Stimulated activated CD8-positive, alpha-beta memory T cell treated with anti-CD3 and anti-CD28 coated beads, Interleukin-12 subunit alpha, Interleukin-12 subunit beta, amount 100 ng/mL, for 24 hours (primary cell): ENCODE data around the gene ERC1.
"Not testable (repeated sequence)": the region's sequence is repeated elsewhere in the genome, so short reads cannot be mapped to it uniquely, and the experiment has no call there.

Experiments
- DNase-seq: peaks from one replicate; pipeline ENCODE4 v3.0.0-alpha.2; 2020; ENCODE audit errors: extremely low read depth

The ERC1 gene

GRCh38 chr12:1185460-1186182 lies 194.6 kb downstream of the ERC1 start:
- DNase-seq, result no peak

GRCh38 chr12:1186298-1186697 lies 195.3 kb downstream of the ERC1 start:
- DNase-seq, result no peak

GRCh38 chr12:1188016-1188415 lies 197.0 kb downstream of the ERC1 start:
- no peak for DNase-seq

GRCh38 chr12:1189163-1189562 lies 198.1 kb downstream of the ERC1 start:
- DNase-seq, result no peak

GRCh38 chr12:1195513-1195912 lies 204.5 kb downstream of the ERC1 start:
- DNase-seq, result no peak

GRCh38 chr12:1197264-1198018 lies 206.4 kb downstream of the ERC1 start:
- no peak for DNase-seq

- DNase-seq, result not testable (repeated sequence)
These were observed 207.8 kb downstream of the ERC1 start for GRCh38 chr12:1198854-1199253.

GRCh38 chr12:1199700-1200099 lies 208.7 kb downstream of the ERC1 start:
- DNase-seq, result no peak

GRCh38 chr12:1201030-1201429 lies 210.0 kb downstream of the ERC1 start:
- DNase-seq, result no peak

- DNase-seq, result no peak
These were observed 210.9 kb downstream of the ERC1 start for GRCh38 chr12:1201886-1202285.

GRCh38 chr12:1203735-1204019 lies 212.7 kb downstream of the ERC1 start:
- DNase-seq, result no peak

GRCh38 chr12:1204581-1205121 lies 213.6 kb downstream of the ERC1 start:
- no peak for DNase-seq

GRCh38 chr12:1205512-1206060 lies 214.6 kb downstream of the ERC1 start:
- DNase-seq, result no peak

- DNase-seq, result no peak
These were observed 215.2 kb downstream of the ERC1 start for GRCh38 chr12:1206118-1206734.

GRCh38 chr12:1207276-1207675 lies 216.3 kb downstream of the ERC1 start:
- no peak for DNase-seq

GRCh38 chr12:1208719-1209118 lies 217.7 kb downstream of the ERC1 start:
- DNase-seq, result not testable (repeated sequence)

- no peak for DNase-seq
These were observed 221.5 kb downstream of the ERC1 start for GRCh38 chr12:1212526-1212925.

GRCh38 chr12:1213205-1213604 lies 222.2 kb downstream of the ERC1 start:
- no peak for DNase-seq

GRCh38 chr12:1213618-1214205 lies 222.7 kb downstream of the ERC1 start:
- DNase-seq, result no peak

- DNase-seq, result no peak
These were observed 225.5 kb downstream of the ERC1 start for GRCh38 chr12:1216560-1216959.

GRCh38 chr12:1217191-1217949 lies 226.3 kb downstream of the ERC1 start:
- no peak for DNase-seq
